ENCODE data around the gene HMGN1. TPM values are rescaled to one million over a fixed set of nuclear protein-coding genes. Genes with fewer than 3 reads are reported as not detected.

Gene HMGN1
- total and polyA plus RNA-seq, 2 donors from 2014 or later, result 174 to 205 TPM

DNA sequence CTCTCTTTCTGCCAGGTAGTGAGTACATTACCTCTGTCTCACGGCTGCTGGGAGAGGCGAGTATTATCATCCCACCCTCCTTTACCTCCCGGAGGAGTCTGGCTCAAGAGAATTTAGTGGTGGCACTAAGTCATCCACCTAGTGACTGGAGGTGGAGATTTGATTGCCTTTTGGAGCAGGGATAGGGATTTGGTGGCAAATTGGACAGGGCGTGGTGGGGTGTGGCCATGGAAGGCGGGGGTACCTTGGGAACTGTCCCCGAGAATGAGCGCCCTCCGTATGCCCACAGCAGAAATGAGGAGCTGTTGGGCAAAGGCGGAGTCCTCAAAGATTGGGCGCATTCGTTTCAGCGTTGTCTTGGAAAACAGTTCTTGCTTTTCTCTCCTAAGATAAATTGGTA lies 32.1 kb upstream of the HMGN1 start:
- H3K9ac ChIP-seq (ENCODE audit: low read length in 3 of 3), result peak overlapping the region; percentile 35 to 93 (median 88)
- peak overlapping the region; percentile 64 to 99 (median 85) for H3K4me3 ChIP-seq (ENCODE audit: low read length in 3 of 3)
- H3K4me1 ChIP-seq (ENCODE audit: control insufficient read depth in 2 of 3, insufficient read depth in 2 of 3, low read depth in 1 of 3, low read length in 3 of 3), result peaks cover 0 to 7% (median 4%) of the 10 kb centered on the region in 3 donors
- no peak for FAIRE-seq
- TF ChIP-seq CTCF (IDR thresholded peaks at IDR 0.05; ENCODE audit: borderline replicate concordance, extremely low read depth, insufficient read depth), result no peak
- peak in 1 of 5 donors; percentile 55 for DNase-seq
- H3K27ac ChIP-seq (ENCODE audit: low read depth in 2 of 2, low read length in 2 of 2), result no peak overlapping the region
- H3K9me3 ChIP-seq (ENCODE audit: control insufficient read depth in 2 of 3, insufficient read depth in 1 of 3, low read length in 3 of 3), result no peaks in the 10 kb centered on the region
- H3K27me3 ChIP-seq (ENCODE audit: control insufficient read depth, insufficient read depth, low read length), result no peaks in the 10 kb centered on the region
- intact Hi-C loops (cut with DNase I), result no loop called here
- H3K36me3 ChIP-seq (ENCODE audit: control insufficient read depth in 2 of 3, insufficient read depth in 3 of 3, low read length in 3 of 3), result no peaks in the 10 kb centered on the region

DNA sequence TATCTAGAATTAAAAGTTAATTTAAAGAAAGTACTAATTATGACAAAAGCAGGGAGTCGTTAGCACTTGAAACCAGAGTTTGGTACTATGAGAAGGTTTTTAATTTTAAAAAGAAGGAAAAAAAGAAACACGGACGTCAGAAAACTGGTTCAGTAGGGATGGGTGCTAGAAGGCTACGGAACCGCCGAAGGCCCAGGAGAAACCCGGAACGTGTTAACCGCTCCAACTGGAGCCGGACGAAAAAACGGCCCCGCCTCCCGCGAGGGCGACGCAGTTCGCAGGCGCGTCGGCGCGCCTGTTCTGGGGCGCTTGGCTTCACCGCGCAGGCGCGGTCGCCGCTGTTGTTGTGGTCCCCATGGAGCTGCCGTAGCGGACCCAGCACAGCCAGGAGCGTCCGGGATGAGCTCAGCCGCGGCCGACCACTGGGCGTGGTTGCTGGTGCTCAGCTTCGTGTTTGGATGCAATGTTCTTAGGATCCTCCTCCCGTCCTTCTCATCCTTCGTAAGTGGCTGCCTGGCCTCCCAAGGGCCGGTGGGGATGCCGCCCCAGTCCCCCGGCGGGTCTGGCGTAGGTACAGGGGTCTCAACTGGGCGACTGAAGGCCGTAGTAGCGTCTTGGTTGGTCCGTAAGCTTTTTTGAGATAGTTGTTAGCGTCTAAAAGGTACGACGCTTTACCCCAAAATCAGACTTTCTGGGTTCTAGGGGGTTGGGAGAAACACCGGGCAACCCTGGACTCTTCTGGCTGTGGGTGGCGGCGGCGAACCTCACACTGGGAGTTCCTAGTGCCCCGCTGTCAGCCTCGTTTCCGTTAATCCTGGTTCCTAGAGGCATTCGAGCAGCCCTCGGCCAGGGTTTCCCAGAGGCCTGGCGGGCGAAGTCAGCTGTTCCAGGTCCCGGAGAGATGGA lies 31.4 kb upstream of the HMGN1 start:
- TF ChIP-seq CTCF (IDR thresholded peaks at IDR 0.05; ENCODE audit: borderline replicate concordance, extremely low read depth, insufficient read depth), result no peak
- Histone ChIP-seq H3K4me3 (ENCODE audit: low read length in 3 of 3) (peak overlapping the region; percentile 64 to 99 (median 85)), H3K9ac (ENCODE audit: low read length in 3 of 3) (peak overlapping the region; percentile 35 to 93 (median 88)), H3K36me3 (ENCODE audit: control insufficient read depth in 2 of 3, insufficient read depth in 3 of 3, low read length in 3 of 3) (no peaks in the 10 kb centered on the region), H3K9me3 (ENCODE audit: control insufficient read depth in 2 of 3, insufficient read depth in 1 of 3, low read length in 3 of 3) (no peaks in the 10 kb centered on the region), H3K4me1 (ENCODE audit: control insufficient read depth in 2 of 3, insufficient read depth in 2 of 3, low read depth in 1 of 3, low read length in 3 of 3) (peaks cover 0 to 6% (median 4%) of the 10 kb centered on the region in 3 donors), H3K27me3 (ENCODE audit: control insufficient read depth, insufficient read depth, low read length) (no peaks in the 10 kb centered on the region), H3K27ac (ENCODE audit: low read depth in 2 of 2, low read length in 2 of 2) (peak overlapping the region; percentile 74 to 87)
- DNase-seq, result peak; percentile 94 to 98 (median 96)
- no peak for FAIRE-seq
- intact Hi-C loops (cut with DNase I), result no loop called here

GRCh38 chr21:39377444-39378050 lies 28.7 kb upstream of the HMGN1 start:
- FAIRE-seq, result no peak
- TF ChIP-seq CTCF (IDR thresholded peaks at IDR 0.05; ENCODE audit: borderline replicate concordance, extremely low read depth, insufficient read depth), result no peak

More at GRCh38 chr21:39377444-39378050, 28.7 kb upstream of the HMGN1 start:
- DNase-seq, result no peak
- Histone ChIP-seq H3K9ac (ENCODE audit: low read length in 3 of 3) (no peak overlapping the region), H3K27ac (ENCODE audit: low read depth in 2 of 2, low read length in 2 of 2) (no peak overlapping the region), H3K9me3 (ENCODE audit: control insufficient read depth in 2 of 3, insufficient read depth in 1 of 3, low read length in 3 of 3) (no peaks in the 10 kb centered on the region), H3K27me3 (ENCODE audit: control insufficient read depth, insufficient read depth, low read length) (no peaks in the 10 kb centered on the region), H3K4me1 (ENCODE audit: control insufficient read depth in 2 of 3, insufficient read depth in 2 of 3, low read depth in 1 of 3, low read length in 3 of 3) (peaks cover 0 to 6% (median 4%) of the 10 kb centered on the region in 3 donors), H3K4me3 (ENCODE audit: low read length in 3 of 3) (no peak overlapping the region), H3K36me3 (ENCODE audit: control insufficient read depth in 2 of 3, insufficient read depth in 3 of 3, low read length in 3 of 3) (no peaks in the 10 kb centered on the region)
- intact Hi-C loops (cut with DNase I), result no loop called here
